Breast epithelium (tissue), 3 donors: ENCODE measurements around the gene SP8.

Experiments used
- CTCF ChIP-seq, 3 donors: fragments of 450-650 bp; IDR thresholded peaks; one replicate each; pipeline ENCODE4 v1.5.1; 2016 to 2017; ENCODE audit warnings: antibody characterized with exemption in 3 of 3, mild to moderate bottlenecking in 3 of 3, moderate library complexity in 3 of 3
- POLR2A ChIP-seq: fragments of 450-650 bp; IDR thresholded peaks from one replicate; pipeline ENCODE4 v1.6.1; 2016; ENCODE audit warnings: antibody characterized with exemption, mild to moderate bottlenecking, moderate library complexity
- POLR2AphosphoS5 ChIP-seq, 3 donors: sonication (generic); formaldehyde crosslinking; IDR thresholded peaks; one replicate each; pipeline ENCODE4 v1.6.1; 2017; ENCODE audit warnings: antibody characterized with exemption in 3 of 3

- TF ChIP-seq CTCF (IDR thresholded peaks at IDR 0.05) (no peak), POLR2AphosphoS5 (IDR thresholded peaks at IDR 0.05) (no peak), POLR2A (no peak)
These were observed 41.0 kb downstream of the SP8 start for GRCh38 chr7:20745702-20746101.
